Coronary artery (tissue), 2 donors: ENCODE measurements around the gene SENP6.

Experiments used
- DNase-seq: peaks from one replicate; pipeline ENCODE4 v3.0.0-alpha.2; 2017; ENCODE audit warnings: low spot score
- H3K27ac ChIP-seq, 2 donors: fragments of 200-600 bp; sonication (generic); one replicate each; pipeline ENCODE4 v1.5.1; 2016 to 2019
- H3K4me3 ChIP-seq: fragments of 200-600 bp; sonication (generic); 2 replicates; pipeline ENCODE4 v1.5.1; 2016; ENCODE audit warnings: mild to moderate bottlenecking, moderate library complexity
- CTCF ChIP-seq: fragments of 200-600 bp; sonication (generic); IDR thresholded peaks from one replicate; pipeline ENCODE4 v1.5.1; 2019; ENCODE audit warnings: antibody characterized with exemption

SENP6 gene

GRCh38 chr6:75601304-75602245, at the start of gene SENP6:
Gene SENP6 (plus strand): TSS chr6:75601880. CDS start chr6:75602525, 645 bp downstream.
- DNase-seq = peak; percentile 84

GRCh38 chr6:75556240-75556639, 45.4 kb upstream of the SENP6 start:
- no peak for TF ChIP-seq CTCF
- DNase-seq = no peak
- Histone ChIP-seq H3K4me3 (no peak overlapping the region), H3K27ac (no peak overlapping the region)

More at GRCh38 chr6:75601304-75602245, at the start of gene SENP6:
- Histone ChIP-seq H3K27ac (peak within 1 kb of the TSS; percentile 97 to 100), H3K4me3 (peak within 1 kb of the TSS; percentile 89)
- TF ChIP-seq CTCF = no peak

- no peak for DNase-seq
- Histone ChIP-seq H3K27ac (no peak overlapping the region), H3K4me3 (no peak overlapping the region)
- TF ChIP-seq CTCF = no peak
Observed at GRCh38 chr6:75557068-75557467, 44.6 kb upstream of the SENP6 start.

- no peak for TF ChIP-seq CTCF
- H3K4me3 ChIP-seq = no peak overlapping the region
- DNase-seq = no peak
- H3K27ac ChIP-seq = no peak overlapping the region
Observed at GRCh38 chr6:75563032-75563431, 38.6 kb upstream of the SENP6 start.

- Histone ChIP-seq H3K27ac (no peak overlapping the region), H3K4me3 (no peak overlapping the region)
- DNase-seq = no peak
- no peak for TF ChIP-seq CTCF
Observed at GRCh38 chr6:75566137-75566767, 35.4 kb upstream of the SENP6 start.

GRCh38 chr6:75568100-75568499, 33.6 kb upstream of the SENP6 start:
- Histone ChIP-seq H3K4me3 (no peak overlapping the region), H3K27ac (no peak overlapping the region)
- no peak for DNase-seq
- TF ChIP-seq CTCF = no peak
